Measurements from ENCODE around the gene PIWIL4. TPM values are rescaled to one million over a fixed set of nuclear protein-coding genes. Genes with fewer than 3 reads are reported as not detected.

The PIWIL4 gene
- total and polyA plus RNA-seq, 9 of the 15 experiments (the other 6 are each of a cell fraction or from before 2014, with no cell fraction given) = 6.3 to 17.0 (median 10.8) TPM

GRCh38 chr11:94543695-94544645 lies 23.2 kb upstream of the PIWIL4 start, which contains the start of gene FUT4 (continued):
- TF ChIP-seq CUX1 (CRISPR knock-in tag; IDR thresholded peaks at IDR 0.05) = no peak
- no peak for TF ChIP-seq GTF3C2 (IDR thresholded peaks at IDR 0.05; ENCODE audit: borderline replicate concordance, extremely low read depth, insufficient read length)
- peak; percentile 38 for TF ChIP-seq TAF1 (IDR thresholded peaks at IDR 0.05; ENCODE audit: control insufficient read depth, extremely low read depth, insufficient read depth, low read length, severe bottlenecking)
- no peak for TF ChIP-seq TSHZ1 (CRISPR knock-in tag; IDR thresholded peaks at IDR 0.05)
- TF ChIP-seq ZNF354B (CRISPR knock-in tag; IDR thresholded peaks at IDR 0.05) = no peak
- TF ChIP-seq E2F6 (IDR thresholded peaks at IDR 0.05; ENCODE audit: borderline replicate concordance in 1 of 2, extremely low read depth in 1 of 2, insufficient read depth in 1 of 2, insufficient read length in 1 of 2, low read depth in 1 of 2, low read length in 1 of 2, poor library complexity in 1 of 2, severe bottlenecking in 1 of 2) = peak; percentile 91 to 93
- TF ChIP-seq DEAF1 (CRISPR knock-in tag; IDR thresholded peaks at IDR 0.05) = 0 out of 2 replicates have a peak, but pooled peaks have one; percentile 7
- TF ChIP-seq CHCHD3 (CRISPR knock-in tag; IDR thresholded peaks at IDR 0.05) = no peak; the same call in 1 of the 2 replicates
